Raji (cell line): ENCODE results near the gene RECK.

ENCODE experiments used
- POLR2A ChIP-seq: IDR thresholded peaks from 2 replicates; pipeline ENCODE4 v1.6.1; 2011; ENCODE audit warnings: low read depth, low read length, control low read depth; ENCODE audit not compliant: insufficient read depth

The RECK gene

DNA sequence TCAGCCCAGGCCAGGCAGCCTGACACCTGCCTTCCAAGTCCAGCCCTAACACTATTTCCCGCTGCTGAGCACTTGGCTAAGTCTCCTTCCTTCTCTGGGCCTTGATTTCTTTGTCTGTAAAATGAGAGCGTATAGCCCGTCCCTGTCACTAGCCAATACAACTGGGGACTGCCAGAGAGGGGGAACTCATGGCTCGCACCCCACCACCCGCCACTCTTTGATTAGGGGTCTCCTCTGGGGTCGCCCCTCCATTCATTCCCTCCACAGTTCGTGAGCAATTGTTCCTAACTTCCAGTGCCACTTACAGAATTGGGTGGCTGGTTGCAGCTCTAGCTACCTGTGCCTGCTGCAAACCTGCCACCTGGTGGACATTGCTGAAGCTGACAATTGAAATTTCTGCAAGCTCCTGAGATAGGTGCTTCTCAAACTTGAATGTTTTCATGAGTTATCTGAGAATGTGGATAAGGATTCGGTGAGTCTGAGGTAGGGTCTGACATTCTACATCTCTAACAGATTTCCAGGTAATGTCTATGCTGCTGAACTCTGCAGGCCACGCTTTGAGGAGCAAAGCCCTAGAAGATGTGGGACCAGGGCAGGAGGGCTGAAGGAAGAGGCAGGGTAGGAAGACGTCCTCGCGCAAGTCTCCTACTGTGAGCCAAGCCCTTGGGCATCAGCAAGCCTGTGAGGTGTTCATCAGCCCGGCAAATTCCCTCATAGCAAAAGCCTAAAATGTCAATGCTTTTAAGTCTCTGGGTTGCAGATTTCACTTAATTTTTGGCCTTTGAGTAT, 13.3 kb upstream of the RECK start:
- TF ChIP-seq POLR2A, result no peak

- TF ChIP-seq POLR2A, result no peak
Measured at GRCh38 chr9:36025746-36026145, 11.0 kb upstream of the RECK start.

- no peak for TF ChIP-seq POLR2A
Measured at GRCh38 chr9:36029202-36029601, 7.5 kb upstream of the RECK start.

- TF ChIP-seq POLR2A, result no peak
Measured at GRCh38 chr9:36029765-36030528, 6.8 kb upstream of the RECK start.

- TF ChIP-seq POLR2A, result no peak
Measured at GRCh38 chr9:36030871-36031270, 5.8 kb upstream of the RECK start.

- TF ChIP-seq POLR2A, result no peak
Measured at GRCh38 chr9:36031774-36032555, 4.7 kb upstream of the RECK start.

DNA sequence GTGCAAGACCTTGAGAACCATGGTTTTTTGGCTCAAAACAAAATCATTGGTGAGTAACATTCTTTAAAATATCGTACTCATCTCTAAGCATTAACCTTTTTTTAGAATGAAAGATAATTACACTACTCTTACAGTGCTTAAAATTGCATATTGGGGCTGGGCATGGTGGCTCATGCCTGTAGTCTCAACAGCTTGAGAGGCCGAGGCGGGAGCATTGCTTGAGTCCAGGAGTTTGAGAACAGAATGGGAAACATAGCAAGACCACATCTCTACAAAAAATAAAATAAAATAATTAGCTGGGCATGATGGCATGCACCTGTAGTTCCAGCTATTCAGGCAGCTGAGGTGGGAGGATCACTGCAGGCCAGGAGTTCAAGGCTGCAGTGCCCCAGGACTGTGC, 2.9 kb upstream of the RECK start:
- TF ChIP-seq POLR2A, result no peak

GRCh38 chr9:36034234-36034633, 2.5 kb upstream of the RECK start:
- TF ChIP-seq POLR2A, result no peak

GRCh38 chr9:36035006-36035405, 1.7 kb upstream of the RECK start:
- TF ChIP-seq POLR2A, result no peak

GRCh38 chr9:36036253-36036779, 397 bp upstream of the RECK start:
- TF ChIP-seq POLR2A, result no peak

- TF ChIP-seq POLR2A, result no peak
Measured at GRCh38 chr9:36037549-36038122, 923 bp downstream of the RECK start.

DNA sequence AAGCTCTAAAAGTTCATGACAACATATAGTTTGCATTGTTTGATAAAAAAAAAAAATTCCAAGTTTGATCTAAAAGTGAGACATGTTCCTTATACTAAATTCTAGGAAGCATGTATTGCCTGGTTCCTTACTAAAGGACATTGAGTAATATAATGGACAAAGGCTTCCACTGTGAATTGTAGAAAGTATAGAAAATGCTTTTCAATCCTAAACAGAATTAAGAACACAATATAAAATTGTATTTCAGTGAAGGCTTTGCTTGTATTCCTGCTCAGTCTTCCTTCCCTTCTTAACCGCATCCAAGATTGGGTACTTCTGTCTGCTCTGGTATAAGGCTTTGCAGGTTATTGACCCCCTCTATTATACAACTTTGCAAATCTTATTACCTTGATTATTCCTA, 2.4 kb downstream of the RECK start:
- TF ChIP-seq POLR2A, result no peak

- no peak for TF ChIP-seq POLR2A
Measured at GRCh38 chr9:36039696-36040095, 3.0 kb downstream of the RECK start.

DNA sequence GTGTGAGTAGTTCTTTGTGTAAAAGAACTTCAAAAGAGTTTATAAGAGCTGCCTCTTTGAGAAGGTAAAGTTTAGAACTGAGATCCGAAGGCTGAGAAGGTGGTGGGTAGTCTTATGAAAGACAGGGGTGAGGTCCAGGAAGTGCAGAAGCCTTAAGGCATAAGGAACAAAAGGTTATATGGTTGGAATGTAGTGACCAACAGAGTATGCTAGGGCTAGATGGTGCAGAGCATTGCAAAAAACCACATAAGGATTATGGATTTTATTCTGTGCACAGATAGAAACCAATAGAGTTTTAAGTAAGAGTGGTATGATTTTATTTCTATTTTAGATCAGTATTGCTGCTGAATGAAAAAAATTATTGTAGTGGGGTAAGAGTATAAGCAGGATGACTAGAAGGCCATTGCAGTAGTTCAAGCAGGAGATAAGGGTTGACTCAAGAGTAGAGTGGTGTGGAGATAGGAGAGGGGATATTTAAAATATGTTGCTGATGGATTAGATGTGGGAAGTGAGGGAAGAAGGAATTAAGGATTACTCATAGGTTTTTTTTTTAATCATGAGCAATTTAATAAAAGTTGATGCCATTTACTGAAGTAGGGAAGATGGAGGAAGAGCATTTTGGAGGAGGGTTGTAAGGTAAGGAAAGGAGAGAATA, 3.7 kb downstream of the RECK start:
- TF ChIP-seq POLR2A, result no peak
